Astrocyte (in vitro differentiated cells and primary cell): ENCODE results near the gene MBLAC1. TPM values are rescaled to one million over a fixed set of nuclear protein-coding genes. Genes with fewer than 3 reads are reported as not detected.

ENCODE experiments used
- DNase-seq: peaks from one replicate; pipeline ENCODE4 v3.0.0-alpha.2; 2010; ENCODE audit warnings: low read depth
- FAIRE-seq: peaks from 2 replicates; lab custom pipeline; 2011; peaks lifted over from hg19 to GRCh38; lab: Jason Lieb, UNC
- H2AFZ ChIP-seq: 2 replicates; pipeline ENCODE4 v1.6.0; 2012; ENCODE audit warnings: low read depth, low read length, inconsistent platforms
- H3K27ac ChIP-seq: 2 replicates; pipeline ENCODE4 v1.5.1; 2011; ENCODE audit warnings: low read depth, low read length, inconsistent platforms
- H3K27me3 ChIP-seq: 2 replicates; pipeline ENCODE4 v1.6.0; 2011; ENCODE audit warnings: low read length, inconsistent platforms; ENCODE audit not compliant: insufficient read depth
- H3K36me3 ChIP-seq: 2 replicates; pipeline ENCODE4 v1.5.1; 2011; ENCODE audit warnings: low read length, inconsistent platforms; ENCODE audit not compliant: insufficient read depth
- H3K4me1 ChIP-seq: 2 replicates; pipeline ENCODE4 v1.5.1; 2011; ENCODE audit warnings: low read length, inconsistent platforms; ENCODE audit not compliant: insufficient read depth
- H3K4me2 ChIP-seq: 2 replicates; pipeline ENCODE4 v1.6.0; 2012; ENCODE audit warnings: low read length, inconsistent platforms
- H3K4me3 ChIP-seq: 2 replicates; pipeline ENCODE4 v1.5.1; 2011; ENCODE audit warnings: low read depth, mild to moderate bottlenecking, low read length, inconsistent platforms; ENCODE audit not compliant: insufficient read depth
- H3K79me2 ChIP-seq: 2 replicates; pipeline ENCODE4 v1.6.0; 2012; ENCODE audit warnings: mild to moderate bottlenecking, low read length, inconsistent platforms; ENCODE audit not compliant: insufficient read depth
- H3K9ac ChIP-seq: 2 replicates; pipeline ENCODE4 v1.6.0; 2012; ENCODE audit warnings: mild to moderate bottlenecking, low read length, inconsistent platforms
- H3K9me3 ChIP-seq: 2 replicates; pipeline ENCODE4 v1.5.1; 2012; ENCODE audit warnings: low read depth, mild to moderate bottlenecking, low read length, inconsistent platforms; ENCODE audit not compliant: insufficient read depth
- H4K20me1 ChIP-seq: 2 replicates; pipeline ENCODE4 v1.6.0; 2012; ENCODE audit warnings: low read length, inconsistent platforms; ENCODE audit not compliant: insufficient read depth
- H3K27ac Mint-ChIP-seq: one replicate; pipeline ENCODE4 v1.8.0; 2021; ENCODE audit warnings: mild to moderate bottlenecking, mixed read lengths; ENCODE audit not compliant: unreplicated experiment
- H3K27me3 Mint-ChIP-seq: one replicate; pipeline ENCODE4 v1.8.0; 2021; ENCODE audit warnings: low read depth, mixed read lengths; ENCODE audit not compliant: unreplicated experiment
- H3K36me3 Mint-ChIP-seq: one replicate; pipeline ENCODE4 v1.8.0; 2021; ENCODE audit warnings: low read depth, mixed read lengths; ENCODE audit not compliant: unreplicated experiment
- H3K4me1 Mint-ChIP-seq: one replicate; pipeline ENCODE4 v1.8.0; 2021; ENCODE audit warnings: low read depth, mixed read lengths; ENCODE audit not compliant: unreplicated experiment
- H3K4me3 Mint-ChIP-seq: one replicate; pipeline ENCODE4 v1.8.0; 2021; ENCODE audit warnings: mild to moderate bottlenecking, moderate library complexity, mixed read lengths; ENCODE audit not compliant: unreplicated experiment
- H3K9me3 Mint-ChIP-seq: one replicate; pipeline ENCODE4 v1.8.0; 2021; ENCODE audit warnings: mild to moderate bottlenecking, mixed read lengths; ENCODE audit not compliant: unreplicated experiment
- EZH2 ChIP-seq: IDR thresholded peaks from 2 replicates; pipeline ENCODE4 v1.6.1; 2012; ENCODE audit warnings: mild to moderate bottlenecking, low read length, inconsistent platforms; ENCODE audit not compliant: insufficient read depth
- total RNA-seq: library from RNA; stranded (reverse); gene quantifications from 2 replicates; pipeline ENCODE4 v1.2.1, GENCODE V29; 2021
- TF ChIP-seq, protein P1 (sequence below): IDR thresholded peaks from 2 replicates; pipeline ENCODE4 v1.5.1; 2011; ENCODE audit warnings: low read depth, mild to moderate bottlenecking, inconsistent platforms, low read length, moderate library complexity; ENCODE audit not compliant: insufficient read depth

MBLAC1 gene
- total RNA-seq, 1 donor from 2014 or later, result 2.7 TPM

DNA sequence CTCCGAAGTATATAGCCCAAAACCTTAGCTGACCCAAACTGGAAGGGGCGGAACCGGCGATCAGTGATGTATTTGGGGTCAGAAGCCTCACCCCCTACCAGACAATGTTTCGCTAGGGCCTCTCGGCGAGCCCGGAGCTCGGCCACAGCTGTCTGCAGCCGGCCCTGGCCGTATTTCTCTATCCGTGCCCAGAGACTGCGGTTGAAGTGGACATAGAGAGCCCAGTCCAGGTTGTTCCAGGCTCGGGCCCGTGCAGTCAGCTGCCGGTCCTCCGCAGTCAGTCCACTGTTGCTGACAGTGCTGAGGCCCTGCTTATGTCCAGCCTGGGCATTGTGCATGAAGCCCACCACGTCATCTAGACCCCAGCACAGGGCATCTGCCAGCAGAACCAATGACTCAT, 33.3 kb downstream of the MBLAC1 start:
- no peak overlapping the region for H2AFZ ChIP-seq
- peaks cover 7% of the 10 kb centered on the region for H3K4me1 ChIP-seq
- H3K4me1 Mint-ChIP-seq, result peaks cover 7% of the 10 kb centered on the region
- H3K9ac ChIP-seq, result no peak overlapping the region
- H4K20me1 ChIP-seq, result peaks cover 26% of the 10 kb centered on the region
- no peak overlapping the region for H3K27ac Mint-ChIP-seq
- H3K27me3 Mint-ChIP-seq, result peaks cover 2% of the 10 kb centered on the region
- FAIRE-seq, result no peak
- H3K36me3 ChIP-seq, result peaks cover 9% of the 10 kb centered on the region
- no peak overlapping the region for H3K4me2 ChIP-seq
- H3K79me2 ChIP-seq, result peaks cover 30% of the 10 kb centered on the region
- no peak overlapping the region for H3K4me3 ChIP-seq
- H3K36me3 Mint-ChIP-seq, result no peaks in the 10 kb centered on the region
- H3K9me3 ChIP-seq, result no peaks in the 10 kb centered on the region
- no peak overlapping the region for H3K27ac ChIP-seq
- no peaks in the 10 kb centered on the region for H3K27me3 ChIP-seq
- DNase-seq, result no peak
- TF ChIP-seq, protein P1, sequence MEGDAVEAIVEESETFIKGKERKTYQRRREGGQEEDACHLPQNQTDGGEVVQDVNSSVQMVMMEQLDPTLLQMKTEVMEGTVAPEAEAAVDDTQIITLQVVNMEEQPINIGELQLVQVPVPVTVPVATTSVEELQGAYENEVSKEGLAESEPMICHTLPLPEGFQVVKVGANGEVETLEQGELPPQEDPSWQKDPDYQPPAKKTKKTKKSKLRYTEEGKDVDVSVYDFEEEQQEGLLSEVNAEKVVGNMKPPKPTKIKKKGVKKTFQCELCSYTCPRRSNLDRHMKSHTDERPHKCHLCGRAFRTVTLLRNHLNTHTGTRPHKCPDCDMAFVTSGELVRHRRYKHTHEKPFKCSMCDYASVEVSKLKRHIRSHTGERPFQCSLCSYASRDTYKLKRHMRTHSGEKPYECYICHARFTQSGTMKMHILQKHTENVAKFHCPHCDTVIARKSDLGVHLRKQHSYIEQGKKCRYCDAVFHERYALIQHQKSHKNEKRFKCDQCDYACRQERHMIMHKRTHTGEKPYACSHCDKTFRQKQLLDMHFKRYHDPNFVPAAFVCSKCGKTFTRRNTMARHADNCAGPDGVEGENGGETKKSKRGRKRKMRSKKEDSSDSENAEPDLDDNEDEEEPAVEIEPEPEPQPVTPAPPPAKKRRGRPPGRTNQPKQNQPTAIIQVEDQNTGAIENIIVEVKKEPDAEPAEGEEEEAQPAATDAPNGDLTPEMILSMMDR, result no peak
- no peak for TF ChIP-seq EZH2
- H3K9me3 Mint-ChIP-seq, result no peaks in the 10 kb centered on the region
- H3K4me3 Mint-ChIP-seq, result peak overlapping the region; percentile 50

DNA sequence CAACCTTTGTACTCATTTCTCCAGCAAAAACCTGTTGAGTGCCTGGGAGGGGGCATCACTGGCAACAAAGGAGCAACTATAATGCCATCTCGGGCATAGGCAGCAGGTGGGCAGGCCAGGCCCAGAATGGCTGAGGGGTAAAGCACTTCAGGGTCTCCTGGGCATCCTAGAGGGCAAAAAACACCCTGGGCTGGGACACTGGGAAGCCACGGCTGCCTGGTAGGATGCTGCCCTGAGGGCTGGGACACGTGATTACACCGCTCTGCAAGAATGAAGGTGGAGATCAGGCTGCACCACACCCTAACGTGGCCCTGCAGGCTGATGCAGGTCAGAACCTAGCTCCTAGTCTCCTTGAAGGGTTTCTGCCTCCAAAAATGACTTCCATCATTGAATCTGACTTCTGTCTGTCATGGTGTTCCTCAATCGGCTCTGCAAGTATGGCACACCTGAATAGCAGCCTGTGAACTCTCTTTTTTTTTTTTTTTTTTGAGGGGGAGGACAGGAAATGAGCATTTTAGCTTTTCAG, 36.3 kb downstream of the MBLAC1 start:
- Histone ChIP-seq H2AFZ (no peak overlapping the region), H3K79me2 (peaks cover 4% of the 10 kb centered on the region), H3K9ac (no peak overlapping the region), H3K4me3 (no peak overlapping the region), H3K9me3 (no peaks in the 10 kb centered on the region), H3K27me3 (peaks cover 12% of the 10 kb centered on the region), H3K4me2 (no peak overlapping the region), H3K36me3 (no peaks in the 10 kb centered on the region), H4K20me1 (no peaks in the 10 kb centered on the region), H3K27ac (no peak overlapping the region), H3K4me1 (peaks cover 8% of the 10 kb centered on the region)
- no peak overlapping the region for H3K4me3 Mint-ChIP-seq
- H3K27me3 Mint-ChIP-seq, result peaks cover 25% of the 10 kb centered on the region
- no peak overlapping the region for H3K27ac Mint-ChIP-seq
- H3K4me1 Mint-ChIP-seq, result peaks cover 11% of the 10 kb centered on the region
- DNase-seq (no peak), FAIRE-seq (no peak)
- peaks cover 2% of the 10 kb centered on the region for H3K9me3 Mint-ChIP-seq
- H3K36me3 Mint-ChIP-seq, result no peaks in the 10 kb centered on the region
- TF ChIP-seq, protein P1, result no peak
- TF ChIP-seq EZH2, result no peak

DNA sequence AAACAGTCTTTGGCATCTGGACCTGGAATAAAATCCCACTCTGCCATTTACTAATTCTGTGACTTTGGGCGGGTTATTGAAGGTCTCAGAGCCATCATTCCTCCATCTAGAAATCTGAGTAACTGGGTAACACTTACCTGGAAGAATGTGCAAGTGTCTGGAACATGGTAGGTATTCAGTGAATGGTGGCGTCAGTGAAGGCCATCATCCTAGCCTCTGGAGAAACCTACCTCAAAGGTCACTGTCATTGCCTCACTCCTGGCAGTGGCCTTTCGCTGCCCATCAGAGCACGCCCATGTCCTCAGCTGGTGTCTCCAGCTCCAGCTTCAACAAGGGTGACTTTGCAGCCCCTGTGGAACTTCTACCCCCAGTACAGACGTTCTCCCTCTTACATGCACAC, 37.1 kb downstream of the MBLAC1 start:
- H3K9me3 ChIP-seq, result no peaks in the 10 kb centered on the region
- Mint-ChIP-seq H3K9me3 (peaks cover 2% of the 10 kb centered on the region), H3K27ac (no peak overlapping the region), H3K27me3 (peaks cover 32% of the 10 kb centered on the region), H3K4me1 (peaks cover 17% of the 10 kb centered on the region), H3K4me3 (no peak overlapping the region), H3K36me3 (peaks cover 4% of the 10 kb centered on the region)
- FAIRE-seq, result no peak
- H3K4me2 ChIP-seq, result no peak overlapping the region
- H3K79me2 ChIP-seq, result peaks cover 2% of the 10 kb centered on the region
- no peak for TF ChIP-seq EZH2
- peaks cover 12% of the 10 kb centered on the region for H3K27me3 ChIP-seq
- no peak overlapping the region for H3K4me3 ChIP-seq
- H3K36me3 ChIP-seq, result no peaks in the 10 kb centered on the region
- no peak for DNase-seq
- no peak overlapping the region for H3K9ac ChIP-seq
- H2AFZ ChIP-seq, result no peak overlapping the region
- no peak overlapping the region for H3K27ac ChIP-seq
- H4K20me1 ChIP-seq, result no peaks in the 10 kb centered on the region
- H3K4me1 ChIP-seq, result peaks cover 15% of the 10 kb centered on the region
